ENCODE measurements around the gene TTC39B. TPM values are rescaled to one million over a fixed set of nuclear protein-coding genes. Genes with fewer than 3 reads are reported as not detected.

TTC39B gene
- total RNA-seq, 6 donors from 2014 or later: 16.7 to 35.7 (median 29.9) TPM

DNA sequence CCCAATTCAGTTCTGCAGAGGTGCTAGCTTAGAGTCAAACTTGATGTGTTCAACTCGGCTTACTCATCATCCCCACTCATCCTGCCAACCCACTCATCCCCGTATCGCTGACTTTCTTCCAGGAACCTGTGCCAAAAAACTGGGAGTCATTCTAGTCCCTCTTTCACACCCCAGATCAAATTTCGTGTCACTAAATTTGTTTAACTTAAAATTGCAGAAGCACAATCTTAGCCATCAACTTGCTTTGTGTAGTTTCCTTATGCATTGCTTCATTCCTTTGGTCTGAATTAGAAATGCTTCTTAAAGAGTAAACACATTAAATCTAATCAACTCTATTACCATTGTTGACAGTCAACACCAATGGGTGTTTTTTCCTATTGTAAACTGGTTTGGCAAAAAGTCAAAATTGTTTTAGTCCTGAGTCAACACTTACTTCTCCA is 162.4 kb downstream of the TTC39B start:
- no peak overlapping the region for H3K4me3 ChIP-seq
- no peak for DNase-seq
- H3K4me1 ChIP-seq: no peaks in the 10 kb centered on the region
- TF ChIP-seq POLR2A (IDR thresholded peaks at IDR 0.05): no peak
- TF ChIP-seq POLR2AphosphoS5 (IDR thresholded peaks at IDR 0.05): no peak
- no peak for TF ChIP-seq EP300 (IDR thresholded peaks at IDR 0.05)
- TF ChIP-seq, protein P1, sequence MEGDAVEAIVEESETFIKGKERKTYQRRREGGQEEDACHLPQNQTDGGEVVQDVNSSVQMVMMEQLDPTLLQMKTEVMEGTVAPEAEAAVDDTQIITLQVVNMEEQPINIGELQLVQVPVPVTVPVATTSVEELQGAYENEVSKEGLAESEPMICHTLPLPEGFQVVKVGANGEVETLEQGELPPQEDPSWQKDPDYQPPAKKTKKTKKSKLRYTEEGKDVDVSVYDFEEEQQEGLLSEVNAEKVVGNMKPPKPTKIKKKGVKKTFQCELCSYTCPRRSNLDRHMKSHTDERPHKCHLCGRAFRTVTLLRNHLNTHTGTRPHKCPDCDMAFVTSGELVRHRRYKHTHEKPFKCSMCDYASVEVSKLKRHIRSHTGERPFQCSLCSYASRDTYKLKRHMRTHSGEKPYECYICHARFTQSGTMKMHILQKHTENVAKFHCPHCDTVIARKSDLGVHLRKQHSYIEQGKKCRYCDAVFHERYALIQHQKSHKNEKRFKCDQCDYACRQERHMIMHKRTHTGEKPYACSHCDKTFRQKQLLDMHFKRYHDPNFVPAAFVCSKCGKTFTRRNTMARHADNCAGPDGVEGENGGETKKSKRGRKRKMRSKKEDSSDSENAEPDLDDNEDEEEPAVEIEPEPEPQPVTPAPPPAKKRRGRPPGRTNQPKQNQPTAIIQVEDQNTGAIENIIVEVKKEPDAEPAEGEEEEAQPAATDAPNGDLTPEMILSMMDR (IDR thresholded peaks at IDR 0.05): no peak
- peak in 1 of 2 donors; percentile 34 for ATAC-seq (ENCODE audit: low FRiP score in 2 of 2)
- no peaks in the 10 kb centered on the region for H3K27me3 ChIP-seq
- H3K36me3 ChIP-seq: no peaks in the 10 kb centered on the region
- H3K9me3 ChIP-seq: no peaks in the 10 kb centered on the region
- no peak overlapping the region for H3K27ac ChIP-seq
- WGBS, 2 donors: 32 to 55% methylated on average over 4 of the region's 4 CpGs

DNA sequence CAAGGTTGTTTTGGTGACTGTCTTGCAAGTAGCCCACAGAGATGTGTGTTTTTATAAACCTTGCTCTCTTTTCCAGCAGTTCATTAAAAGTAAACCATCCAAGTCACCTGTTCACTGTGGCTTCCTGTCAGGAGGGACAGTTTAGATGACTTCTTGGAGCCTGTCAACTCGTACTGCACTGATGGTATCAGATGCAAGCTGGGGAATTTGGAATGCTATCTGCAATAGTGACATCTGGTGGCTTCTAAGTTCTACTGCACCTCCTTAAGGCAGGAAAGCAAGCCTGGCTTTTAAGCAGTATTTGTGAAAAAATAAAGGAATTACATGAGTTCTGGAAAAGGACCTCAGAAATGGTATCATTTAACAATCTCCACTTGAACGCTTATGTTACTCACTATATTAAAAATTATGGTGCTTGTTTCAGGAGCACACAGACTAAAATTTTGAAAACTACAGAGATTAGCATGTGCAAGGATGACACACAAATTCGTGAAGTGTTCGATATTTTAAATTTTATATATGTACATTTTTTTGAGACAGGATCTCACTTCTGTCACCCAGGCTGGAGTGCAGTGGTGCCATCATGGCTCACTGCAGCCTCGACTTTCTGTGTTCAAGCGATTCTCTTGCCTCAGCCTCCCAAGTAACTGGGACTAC is 164.0 kb downstream of the TTC39B start:
- no peak overlapping the region for H3K4me3 ChIP-seq
- 63 to 66% methylated on average over 6 of the region's 6 CpGs for WGBS, 2 donors
- H3K27ac ChIP-seq: no peak overlapping the region
- H3K9me3 ChIP-seq: no peaks in the 10 kb centered on the region
- no peaks in the 10 kb centered on the region for H3K36me3 ChIP-seq
- DNase-seq (no peak), ATAC-seq (ENCODE audit: low FRiP score in 2 of 2) (peak; percentile 71 to 84)
- no peaks in the 10 kb centered on the region for H3K4me1 ChIP-seq
- no peak for TF ChIP-seq POLR2AphosphoS5 (IDR thresholded peaks at IDR 0.05)
- TF ChIP-seq, protein P1 (IDR thresholded peaks at IDR 0.05): peak; percentile 29 to 66 (median 62)
- H3K27me3 ChIP-seq: no peaks in the 10 kb centered on the region

DNA sequence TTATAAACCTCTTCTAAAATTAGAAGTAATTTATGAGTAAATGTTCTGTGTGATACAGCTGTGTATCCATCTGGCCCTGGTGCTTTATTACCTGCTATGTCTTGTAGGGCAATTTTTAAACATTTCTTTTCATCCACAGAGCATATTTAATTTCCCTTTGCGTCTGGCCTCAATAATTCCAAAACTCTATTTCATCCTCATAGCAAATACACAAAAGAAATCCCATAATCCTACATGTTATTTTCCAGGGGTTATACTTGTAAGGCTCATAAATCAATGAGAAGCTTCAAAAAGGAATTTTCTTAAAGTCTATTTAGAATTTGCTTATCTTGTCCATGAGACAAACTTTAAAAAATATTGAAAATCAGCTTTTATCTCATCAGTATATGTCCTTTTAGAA is 167.0 kb downstream of the TTC39B start:
- no peak for ATAC-seq (ENCODE audit: low FRiP score in 2 of 2)
- Histone ChIP-seq H3K27ac (no peak overlapping the region), H3K9me3 (no peaks in the 10 kb centered on the region), H3K36me3 (no peaks in the 10 kb centered on the region), H3K4me3 (no peak overlapping the region), H3K27me3 (no peaks in the 10 kb centered on the region), H3K4me1 (peaks cover 0 to 4% (median under 1%) of the 10 kb centered on the region in 4 donors)
- no peak for DNase-seq
- 83 to 94% methylated on average over 1 of the region's 1 CpG for WGBS, 2 donors
- TF ChIP-seq POLR2AphosphoS5 (IDR thresholded peaks at IDR 0.05) (no peak), EP300 (IDR thresholded peaks at IDR 0.05) (no peak), POLR2A (IDR thresholded peaks at IDR 0.05) (no peak)
- TF ChIP-seq, protein P1 (IDR thresholded peaks at IDR 0.05): no peak

DNA sequence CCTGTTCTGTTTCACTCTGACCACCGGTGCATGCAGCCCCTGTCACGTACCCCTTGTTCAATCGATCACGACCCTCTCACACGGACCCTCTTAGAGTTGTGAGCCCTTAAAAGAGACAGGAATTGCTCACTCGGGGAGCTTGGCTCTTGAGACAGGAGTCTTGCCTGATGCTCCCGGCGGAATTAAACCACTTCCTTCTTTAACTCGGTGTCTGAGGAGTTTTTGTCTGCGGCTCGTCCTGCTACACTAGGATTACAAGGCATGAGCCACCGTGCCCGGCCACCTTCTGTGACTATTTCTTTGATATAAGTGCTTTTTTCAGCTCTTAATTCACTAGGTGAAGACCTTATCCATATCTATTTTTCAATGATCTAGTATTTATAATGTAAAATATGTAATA is 167.5 kb downstream of the TTC39B start:
- H3K4me1 ChIP-seq: peaks cover 0 to 6% (median 2%) of the 10 kb centered on the region in 4 donors
- WGBS, 2 donors: 71 to 79% methylated on average over 13 of the region's 13 CpGs
- H3K27me3 ChIP-seq: no peaks in the 10 kb centered on the region
- TF ChIP-seq, protein P1 (IDR thresholded peaks at IDR 0.05): no peak
- TF ChIP-seq EP300 (IDR thresholded peaks at IDR 0.05): no peak
- no peak for TF ChIP-seq POLR2AphosphoS5 (IDR thresholded peaks at IDR 0.05)
- no peak for TF ChIP-seq POLR2A (IDR thresholded peaks at IDR 0.05)
- no peaks in the 10 kb centered on the region for H3K36me3 ChIP-seq
- H3K4me3 ChIP-seq: no peak overlapping the region
- no peak for DNase-seq
- ATAC-seq (ENCODE audit: low FRiP score in 2 of 2): no peak
- no peak overlapping the region for H3K27ac ChIP-seq
- no peaks in the 10 kb centered on the region for H3K9me3 ChIP-seq

DNA sequence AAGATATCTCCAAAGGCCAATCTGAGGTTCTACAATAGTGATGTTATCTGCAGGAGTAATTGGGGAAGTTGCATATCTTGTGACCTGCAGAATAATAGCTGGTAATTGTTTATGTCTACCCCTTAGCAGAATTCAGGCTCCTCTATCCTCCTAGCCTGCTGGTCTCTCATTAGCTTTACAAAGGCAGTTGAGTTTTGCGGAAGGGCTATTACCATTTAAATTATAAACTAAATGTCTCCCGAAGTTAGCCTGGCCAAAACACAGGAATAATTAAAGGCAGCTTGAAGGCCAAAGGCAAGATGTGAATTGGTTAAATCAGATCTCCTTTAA is 168.7 kb downstream of the TTC39B start:
- Histone ChIP-seq H3K27me3 (no peaks in the 10 kb centered on the region), H3K36me3 (no peaks in the 10 kb centered on the region), H3K4me3 (no peak overlapping the region), H3K4me1 (peaks cover 0 to 6% (median 2%) of the 10 kb centered on the region in 4 donors), H3K27ac (no peak overlapping the region), H3K9me3 (no peaks in the 10 kb centered on the region)
- ATAC-seq (ENCODE audit: low FRiP score in 2 of 2) (no peak), DNase-seq (no peak)
- no peak for TF ChIP-seq POLR2A (IDR thresholded peaks at IDR 0.05)
- TF ChIP-seq, protein P1 (IDR thresholded peaks at IDR 0.05): no peak
- 82 to 84% methylated on average over 2 of the region's 2 CpGs for WGBS, 2 donors
